Esophagus squamous epithelium (tissue), 4 donors: ENCODE data around the gene GRIN1.

Source experiments
- CTCF ChIP-seq, 6 experiments: fragments of 450-650 bp in 4 of 6; fragments of 200-600 bp in 2 of 6; sonication (generic) in 2 of 6; IDR thresholded peaks; one replicate each; pipeline ENCODE4 v1.5.1; 2016 to 2019; ENCODE audit warnings: antibody characterized with exemption in 6 of 6, mild to moderate bottlenecking in 4 of 6, moderate library complexity in 4 of 6
- POLR2A ChIP-seq, 4 donors: fragments of 450-650 bp; IDR thresholded peaks; one replicate each; pipeline ENCODE4 v1.6.1; 2017; ENCODE audit warnings: antibody characterized with exemption in 4 of 4, mild to moderate bottlenecking in 4 of 4, moderate library complexity in 3 of 4

- TF ChIP-seq CTCF (IDR thresholded peaks at IDR 0.05), result no peak
- no peak for TF ChIP-seq POLR2A (IDR thresholded peaks at IDR 0.05)
Measured at GRCh38 chr9:137139468-137140150, 655 bp downstream of the GRIN1 start.
